ENCODE results near the gene SPRYD3.

Gene SPRYD3

DNA sequence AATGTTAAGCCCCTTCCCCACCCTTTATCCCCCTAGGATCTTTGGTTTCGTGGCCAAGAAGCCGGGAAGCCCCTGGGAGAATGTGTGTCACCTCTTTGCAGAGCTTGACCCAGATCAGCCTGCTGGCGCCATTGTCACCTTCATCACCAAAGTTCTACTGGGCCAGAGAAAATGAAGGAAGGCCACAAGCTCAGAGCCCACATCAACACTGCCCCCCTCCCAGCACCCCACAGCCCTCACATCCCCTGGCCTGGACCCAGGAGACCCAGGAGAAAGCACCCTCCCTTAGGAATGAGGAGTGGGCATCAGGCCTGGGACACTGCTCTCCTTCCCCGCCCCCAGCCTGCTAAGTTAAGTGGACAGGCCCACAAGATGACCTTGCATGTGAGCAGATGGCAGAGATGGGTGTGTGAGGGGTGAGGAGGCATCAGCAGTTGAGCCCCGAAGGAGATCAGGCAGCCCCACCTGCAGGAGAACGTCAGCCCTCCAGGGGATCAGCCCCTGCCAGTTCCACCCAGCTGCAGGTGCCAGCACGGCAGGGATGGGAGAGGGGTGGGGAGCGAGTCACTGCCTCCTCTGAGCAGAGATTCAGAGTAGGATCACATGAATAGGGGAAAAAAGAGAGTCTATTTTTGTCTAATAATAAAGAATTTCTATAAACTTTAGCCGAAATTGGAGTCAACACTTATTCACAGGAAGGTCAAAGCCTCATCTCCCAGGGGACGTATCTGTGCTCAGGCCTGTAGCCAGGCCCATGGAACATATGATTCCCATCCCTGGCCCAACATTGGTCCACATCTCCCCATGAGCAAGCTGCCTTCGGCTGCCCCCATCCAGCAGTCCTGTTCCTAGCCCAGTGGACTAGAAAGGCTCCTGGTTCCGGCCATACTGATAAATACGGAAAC is 15.2 kb downstream of the SPRYD3 start:
- DNase-seq (ENCODE audit: low read depth, low spot score): no peak

DNA sequence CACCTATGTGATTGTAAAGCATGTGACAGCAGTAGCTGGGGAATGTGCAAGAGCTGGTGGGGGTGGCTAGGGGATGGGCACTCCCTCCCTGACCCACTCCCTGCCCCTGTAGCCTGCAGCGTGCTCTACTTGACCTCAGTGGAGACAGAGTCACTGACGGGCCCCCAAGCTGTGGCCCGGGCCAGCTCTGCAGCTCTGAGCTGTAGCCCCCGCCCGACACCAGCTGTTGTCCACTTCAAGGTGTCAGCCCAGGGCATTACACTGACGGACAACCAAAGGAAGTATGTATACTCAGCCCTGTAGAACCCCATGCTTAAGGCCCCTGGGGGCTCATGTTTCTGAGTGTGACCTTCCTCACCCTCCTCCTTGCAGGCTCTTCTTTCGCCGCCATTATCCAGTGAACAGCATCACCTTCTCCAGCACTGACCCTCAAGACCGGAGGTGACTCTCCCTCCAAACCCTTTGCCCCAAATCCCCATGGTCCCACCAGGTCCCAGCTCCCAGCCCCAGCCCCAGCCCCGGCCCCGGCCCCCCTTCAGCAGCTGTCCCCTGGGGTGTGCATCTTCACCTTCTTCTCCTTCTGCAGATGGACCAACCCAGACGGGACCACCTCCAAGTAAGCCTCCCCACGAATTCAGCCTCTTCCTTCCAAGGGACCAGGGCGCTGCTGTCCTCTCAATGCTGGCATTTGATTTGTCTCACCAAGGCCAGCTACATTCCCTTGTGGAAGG is 16.0 kb downstream of the SPRYD3 start:
- DNase-seq (ENCODE audit: low read depth, low spot score): no peak

DNA sequence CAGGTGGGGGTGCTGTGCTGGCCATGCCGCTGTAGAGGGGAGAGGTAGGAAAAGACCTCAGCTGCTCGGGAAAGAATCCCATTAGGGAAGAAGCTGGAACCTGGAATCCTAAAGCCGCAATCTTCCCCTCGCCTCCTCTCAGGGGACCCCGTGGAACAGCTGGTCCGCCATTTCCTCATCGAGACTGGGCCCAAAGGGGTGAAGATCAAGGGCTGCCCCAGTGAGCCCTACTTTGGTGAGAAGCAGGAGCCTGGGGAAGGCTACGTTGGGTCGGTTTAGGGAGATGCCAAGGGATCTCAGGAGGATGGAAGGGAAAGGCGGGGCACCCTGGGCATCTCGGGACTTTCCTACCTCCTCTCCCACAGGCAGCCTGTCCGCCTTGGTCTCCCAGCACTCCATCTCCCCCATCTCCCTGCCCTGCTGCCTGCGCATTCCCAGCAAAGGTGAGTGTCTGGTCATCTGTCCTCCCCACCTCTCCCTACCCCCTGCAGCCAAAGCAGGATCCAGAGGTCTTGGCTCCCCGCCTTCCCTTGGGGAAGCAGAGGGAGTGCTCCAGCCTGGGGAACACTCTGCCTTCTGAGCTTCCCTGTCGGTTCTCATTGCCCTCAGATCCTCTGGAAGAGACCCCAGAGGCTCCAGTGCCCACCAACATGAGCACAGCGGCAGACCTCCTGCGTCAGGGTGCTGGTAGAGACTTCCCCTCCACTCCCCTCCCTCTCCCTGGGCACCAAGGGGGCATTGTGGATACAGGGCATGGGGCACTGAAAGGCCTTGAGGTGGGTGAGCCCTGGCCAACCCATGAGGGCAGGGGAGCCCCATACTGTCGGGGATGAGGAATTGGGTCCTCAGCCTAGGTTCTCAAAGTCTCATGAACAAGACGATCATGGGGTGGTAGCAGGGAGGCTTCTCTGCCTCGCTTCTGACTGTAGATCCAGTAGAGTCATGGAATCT is 16.9 kb downstream of the SPRYD3 start:
- no peak for DNase-seq (ENCODE audit: low read depth, low spot score)

DNA sequence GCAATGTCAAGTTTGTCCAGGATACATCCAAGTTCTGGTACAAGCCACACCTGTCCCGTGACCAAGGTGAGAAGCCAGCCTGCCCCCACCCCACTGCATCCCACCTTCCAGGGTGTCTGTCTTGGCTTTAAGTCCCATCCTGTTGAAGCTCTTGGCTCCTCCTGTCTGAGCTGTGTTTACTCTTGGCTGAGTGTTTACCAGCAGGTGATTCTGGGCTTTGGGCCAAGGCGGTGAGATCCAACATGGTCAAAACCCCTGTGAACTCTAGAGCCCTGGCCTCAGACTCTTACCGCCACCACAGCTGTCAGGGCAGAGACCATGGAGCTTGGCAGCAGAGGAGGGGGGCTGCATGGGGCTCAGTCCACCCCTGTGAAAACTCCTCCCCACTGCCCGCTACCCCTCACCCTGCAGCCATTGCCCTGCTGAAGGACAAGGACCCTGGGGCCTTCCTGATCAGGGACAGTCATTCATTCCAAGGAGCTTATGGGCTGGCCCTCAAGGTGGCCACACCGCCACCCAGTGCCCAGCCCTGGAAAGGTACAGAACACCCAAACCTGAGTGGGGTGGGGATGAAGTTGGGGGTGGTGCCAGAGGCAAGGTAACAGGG is 17.7 kb downstream of the SPRYD3 start:
- no peak for DNase-seq (ENCODE audit: low read depth, low spot score)

DNA sequence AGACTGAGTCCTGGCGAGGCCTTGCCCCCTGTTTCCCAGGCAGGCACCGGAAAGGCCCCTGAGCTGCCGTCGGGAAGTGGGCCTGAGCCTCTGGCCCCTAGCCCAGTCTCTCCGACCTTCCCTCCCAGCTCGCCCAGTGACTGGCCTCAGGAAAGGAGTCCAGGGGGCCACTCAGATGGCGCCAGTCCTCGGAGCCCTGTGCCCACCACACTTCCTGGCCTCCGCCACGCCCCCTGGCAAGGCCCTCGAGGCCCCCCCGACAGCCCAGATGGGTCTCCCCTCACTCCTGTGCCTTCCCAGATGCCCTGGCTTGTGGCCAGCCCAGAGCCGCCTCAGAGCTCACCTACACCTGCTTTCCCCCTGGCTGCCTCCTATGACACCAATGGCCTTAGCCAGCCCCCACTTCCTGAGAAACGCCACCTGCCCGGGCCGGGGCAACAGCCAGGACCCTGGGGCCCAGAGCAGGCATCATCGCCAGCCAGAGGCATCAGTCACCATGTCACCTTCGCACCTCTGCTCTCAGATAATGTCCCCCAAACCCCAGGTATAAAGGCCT is 18.4 kb downstream of the SPRYD3 start:
- DNase-seq (ENCODE audit: low read depth, low spot score): no peak

DNA sequence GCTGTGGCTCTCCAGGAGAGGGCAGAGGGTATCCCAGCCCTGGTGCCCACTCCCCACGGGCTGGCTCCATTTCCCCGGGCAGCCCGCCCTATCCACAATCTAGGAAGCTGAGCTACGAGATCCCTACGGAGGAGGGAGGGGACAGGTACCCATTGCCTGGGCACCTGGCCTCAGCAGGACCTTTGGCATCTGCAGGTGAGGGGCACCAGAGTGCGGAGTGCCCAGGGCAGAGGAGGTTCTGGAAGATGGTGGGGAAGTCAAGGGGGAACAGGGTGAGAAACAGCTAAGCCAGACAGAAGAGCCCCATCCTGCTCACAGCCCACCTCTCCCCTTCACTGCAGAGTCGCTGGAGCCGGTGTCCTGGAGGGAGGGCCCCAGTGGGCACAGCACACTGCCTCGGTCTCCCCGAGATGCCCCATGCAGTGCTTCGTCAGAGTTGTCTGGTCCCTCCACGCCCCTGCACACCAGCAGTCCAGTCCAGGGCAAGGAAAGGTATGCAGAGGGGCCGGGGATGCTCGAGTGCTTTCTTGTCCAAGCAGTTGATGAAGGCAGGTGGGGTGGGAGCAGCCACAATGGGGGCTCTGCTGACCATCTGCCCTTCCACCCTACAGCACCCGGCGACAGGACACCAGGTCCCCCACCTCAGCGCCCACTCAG is 19.0 kb downstream of the SPRYD3 start:
- DNase-seq (ENCODE audit: low read depth, low spot score): no peak

DNA sequence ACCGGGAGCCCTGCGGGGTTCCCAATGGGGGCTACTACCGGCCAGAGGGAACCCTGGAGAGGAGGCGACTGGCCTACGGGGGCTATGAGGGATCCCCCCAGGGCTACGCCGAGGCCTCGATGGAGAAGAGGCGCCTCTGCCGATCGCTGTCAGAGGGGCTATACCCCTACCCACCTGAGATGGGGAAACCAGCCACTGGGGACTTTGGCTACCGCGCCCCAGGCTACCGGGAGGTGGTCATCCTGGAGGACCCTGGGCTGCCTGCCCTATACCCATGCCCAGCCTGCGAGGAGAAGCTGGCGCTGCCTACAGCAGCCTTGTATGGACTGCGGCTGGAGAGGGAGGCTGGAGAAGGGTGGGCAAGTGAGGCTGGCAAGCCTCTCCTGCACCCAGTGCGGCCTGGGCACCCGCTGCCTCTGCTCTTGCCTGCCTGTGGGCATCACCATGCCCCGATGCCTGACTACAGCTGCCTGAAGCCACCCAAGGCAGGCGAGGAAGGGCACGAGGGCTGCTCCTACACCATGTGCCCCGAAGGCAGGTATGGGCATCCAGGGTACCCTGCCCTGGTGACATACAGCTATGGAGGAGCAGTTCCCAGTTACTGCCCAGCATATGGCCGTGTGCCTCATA is 19.6 kb downstream of the SPRYD3 start:
- no peak for DNase-seq (ENCODE audit: low read depth, low spot score)

DNA sequence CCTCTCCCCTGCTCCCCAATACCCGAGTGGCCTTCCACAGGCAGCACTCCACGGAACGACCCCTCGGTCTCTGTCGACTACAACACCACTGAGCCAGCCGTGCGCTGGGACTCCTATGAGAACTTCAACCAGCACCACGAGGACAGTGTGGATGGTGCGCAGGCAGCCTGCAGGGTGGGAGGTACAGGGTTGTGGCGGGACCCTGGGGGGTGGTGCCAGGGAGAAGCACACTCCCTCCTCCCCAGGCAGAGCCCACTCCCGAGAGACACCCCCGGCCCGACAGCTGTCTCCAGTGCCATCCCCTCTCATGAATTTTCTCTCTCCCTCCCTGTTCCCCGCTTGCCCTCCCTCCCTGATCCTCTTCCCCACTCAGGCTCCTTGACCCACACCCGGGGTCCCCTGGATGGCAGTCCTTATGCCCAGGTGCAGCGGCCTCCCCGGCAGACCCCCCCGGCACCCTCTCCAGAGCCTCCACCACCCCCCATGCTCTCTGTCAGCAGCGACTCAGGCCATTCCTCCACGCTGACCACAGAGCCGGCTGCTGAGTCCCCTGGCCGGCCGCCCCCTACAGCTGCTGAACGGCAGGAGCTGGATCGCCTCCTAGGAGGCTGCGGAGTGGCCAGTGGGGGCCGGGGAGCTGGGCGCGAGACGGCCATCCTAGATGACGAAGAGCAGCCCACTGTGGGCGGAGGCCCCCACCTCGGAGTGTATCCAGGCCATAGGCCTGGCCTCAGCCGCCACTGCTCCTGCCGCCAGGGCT is 20.3 kb downstream of the SPRYD3 start:
- no peak for DNase-seq (ENCODE audit: low read depth, low spot score)

DNA sequence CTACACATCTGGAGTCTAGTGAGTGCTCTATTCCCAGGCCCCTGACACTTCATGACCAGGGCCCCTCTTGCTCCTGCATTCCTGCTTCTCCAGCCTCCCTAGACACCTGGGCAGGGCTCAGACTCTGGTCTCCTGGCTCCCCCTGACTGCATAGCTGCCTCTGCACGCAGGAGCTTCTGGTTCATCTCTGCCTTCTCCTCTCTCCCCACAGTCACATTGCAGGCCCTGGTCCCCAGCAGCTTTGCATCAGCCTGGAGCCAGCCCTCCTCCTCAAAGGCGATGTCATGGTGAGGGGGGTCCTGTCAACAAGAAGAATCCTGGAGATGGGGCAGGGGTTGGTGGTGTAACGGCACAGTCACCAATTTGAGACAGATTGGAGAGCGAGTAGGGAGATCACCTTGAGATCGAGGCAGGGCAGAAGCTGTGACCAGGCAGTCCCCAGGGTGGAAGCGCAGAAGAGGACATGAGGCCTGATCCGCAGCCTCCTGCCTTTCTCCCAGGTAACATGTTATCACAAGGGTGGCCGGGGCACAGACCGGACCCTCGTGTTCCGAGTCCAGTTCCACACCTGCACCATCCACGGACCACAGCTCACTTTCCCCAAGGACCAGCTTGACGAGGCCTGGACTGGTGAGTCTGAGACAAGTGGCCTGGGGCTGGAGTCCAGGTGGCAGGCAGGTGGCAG is 21.2 kb downstream of the SPRYD3 start:
- no peak for DNase-seq (ENCODE audit: low read depth, low spot score)

DNA sequence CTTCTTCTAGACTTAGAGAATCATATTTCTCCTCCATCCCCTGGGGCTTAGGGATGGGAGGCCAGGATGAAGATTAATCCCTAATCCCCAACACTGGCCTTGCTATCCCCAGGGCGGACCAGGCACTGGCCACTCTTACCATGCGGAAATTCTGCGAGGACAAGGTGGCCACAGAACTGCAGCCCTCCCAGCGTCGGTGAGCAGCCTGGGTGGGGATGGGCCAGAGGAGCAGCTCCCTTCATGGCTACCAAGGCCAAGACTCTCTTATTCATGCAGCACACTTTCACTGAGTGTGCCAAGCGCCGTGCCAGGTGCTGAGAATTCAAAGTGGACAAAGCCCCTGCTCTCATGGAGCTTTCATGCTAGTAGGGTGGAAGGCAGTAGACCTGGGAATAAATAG is 22.3 kb downstream of the SPRYD3 start:
- no peak for DNase-seq (ENCODE audit: low read depth, low spot score)

DNA sequence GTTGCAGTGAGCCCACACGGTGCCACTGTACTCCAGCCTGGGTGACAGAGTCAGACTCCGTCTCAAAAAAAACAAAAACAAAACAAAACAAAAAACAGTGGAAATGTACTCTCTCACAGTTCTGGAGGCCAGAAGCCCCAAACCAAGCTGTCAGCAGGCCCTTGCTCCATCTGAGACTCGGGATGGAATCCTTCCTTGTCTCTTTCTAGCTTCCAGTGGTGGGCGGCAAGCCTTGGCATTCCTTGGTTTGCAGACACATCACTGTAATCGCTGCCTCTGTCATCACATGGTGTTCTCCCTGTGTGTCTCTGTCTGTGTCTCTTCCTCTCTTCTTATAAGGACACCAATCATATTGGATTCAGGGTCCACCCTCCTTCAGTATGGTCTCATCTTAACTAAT is 22.9 kb downstream of the SPRYD3 start:
- DNase-seq (ENCODE audit: low read depth, low spot score): no peak

DNA sequence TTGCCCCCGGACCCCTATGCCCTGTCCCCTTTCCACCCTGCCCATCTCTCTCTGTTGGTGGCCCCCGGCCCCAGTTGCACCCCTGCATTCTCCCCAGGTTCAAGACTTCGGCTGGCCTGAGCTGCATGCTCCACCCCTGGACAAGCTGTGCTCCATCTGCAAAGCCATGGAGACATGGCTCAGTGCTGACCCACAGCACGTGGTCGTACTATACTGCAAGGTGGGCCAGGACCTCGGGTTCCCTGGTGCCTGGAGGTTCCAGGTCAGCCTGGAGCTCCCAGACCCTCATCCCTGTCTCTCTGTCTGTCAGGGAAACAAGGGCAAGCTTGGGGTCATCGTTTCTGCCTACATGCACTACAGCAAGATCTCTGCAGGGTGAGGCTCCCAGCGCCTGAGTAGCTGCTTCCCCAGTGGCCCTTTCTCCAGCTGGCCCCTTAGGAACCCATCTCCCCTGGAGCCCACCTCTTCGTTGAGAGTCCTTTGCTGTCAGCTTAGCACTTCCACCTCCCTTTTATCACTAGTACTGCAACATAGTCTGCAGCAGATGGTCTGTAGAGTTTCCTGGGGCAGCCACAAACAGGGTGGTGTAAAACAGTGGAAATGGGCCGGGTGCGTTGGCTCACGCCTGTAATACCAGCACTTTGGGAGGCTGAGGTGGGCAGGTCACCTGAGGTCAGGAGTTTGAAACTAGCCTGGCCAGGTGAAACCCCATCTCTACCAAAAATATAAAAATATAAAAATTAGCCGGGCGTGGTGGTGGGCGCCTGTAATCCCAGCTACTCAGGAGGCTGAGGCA is 23.5 kb downstream of the SPRYD3 start:
- no peak for DNase-seq (ENCODE audit: low read depth, low spot score)

DNA sequence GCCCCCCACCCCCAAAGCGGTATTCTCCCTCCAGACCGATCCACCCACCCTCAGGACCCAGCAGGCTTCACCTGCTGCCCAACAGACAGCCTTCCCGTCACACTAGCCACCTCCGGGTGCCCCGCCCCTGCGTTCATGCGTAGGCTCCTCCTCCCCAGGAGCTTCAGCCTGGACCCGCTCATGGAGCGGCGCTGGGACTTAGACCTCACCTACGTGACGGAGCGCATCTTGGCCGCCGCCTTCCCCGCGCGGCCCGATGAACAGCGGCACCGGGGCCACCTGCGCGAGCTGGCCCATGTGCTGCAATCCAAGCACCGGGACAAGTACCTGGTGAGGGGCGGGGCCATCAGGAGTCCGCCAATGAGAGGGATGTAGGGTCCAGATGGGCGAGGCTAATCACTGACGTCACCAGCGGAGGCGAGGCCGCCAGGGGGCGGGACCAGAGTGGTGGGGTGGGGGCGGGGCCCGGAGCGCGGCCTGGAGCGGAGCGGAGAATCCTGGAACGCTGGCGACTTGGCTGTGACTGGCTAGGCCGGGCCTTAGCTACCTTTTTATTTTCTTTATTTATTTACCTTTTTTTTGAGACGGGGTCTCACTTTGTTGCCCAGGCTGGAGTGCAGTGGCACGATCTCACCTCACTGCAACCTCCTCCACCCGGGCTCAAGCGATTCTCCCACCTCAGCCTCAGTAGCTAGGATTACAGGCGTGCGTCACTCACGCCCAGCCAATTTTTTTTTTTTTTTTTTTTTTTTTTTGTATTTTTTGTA is 24.9 kb downstream of the SPRYD3 start:
- no peak for DNase-seq (ENCODE audit: low read depth, low spot score)

DNA sequence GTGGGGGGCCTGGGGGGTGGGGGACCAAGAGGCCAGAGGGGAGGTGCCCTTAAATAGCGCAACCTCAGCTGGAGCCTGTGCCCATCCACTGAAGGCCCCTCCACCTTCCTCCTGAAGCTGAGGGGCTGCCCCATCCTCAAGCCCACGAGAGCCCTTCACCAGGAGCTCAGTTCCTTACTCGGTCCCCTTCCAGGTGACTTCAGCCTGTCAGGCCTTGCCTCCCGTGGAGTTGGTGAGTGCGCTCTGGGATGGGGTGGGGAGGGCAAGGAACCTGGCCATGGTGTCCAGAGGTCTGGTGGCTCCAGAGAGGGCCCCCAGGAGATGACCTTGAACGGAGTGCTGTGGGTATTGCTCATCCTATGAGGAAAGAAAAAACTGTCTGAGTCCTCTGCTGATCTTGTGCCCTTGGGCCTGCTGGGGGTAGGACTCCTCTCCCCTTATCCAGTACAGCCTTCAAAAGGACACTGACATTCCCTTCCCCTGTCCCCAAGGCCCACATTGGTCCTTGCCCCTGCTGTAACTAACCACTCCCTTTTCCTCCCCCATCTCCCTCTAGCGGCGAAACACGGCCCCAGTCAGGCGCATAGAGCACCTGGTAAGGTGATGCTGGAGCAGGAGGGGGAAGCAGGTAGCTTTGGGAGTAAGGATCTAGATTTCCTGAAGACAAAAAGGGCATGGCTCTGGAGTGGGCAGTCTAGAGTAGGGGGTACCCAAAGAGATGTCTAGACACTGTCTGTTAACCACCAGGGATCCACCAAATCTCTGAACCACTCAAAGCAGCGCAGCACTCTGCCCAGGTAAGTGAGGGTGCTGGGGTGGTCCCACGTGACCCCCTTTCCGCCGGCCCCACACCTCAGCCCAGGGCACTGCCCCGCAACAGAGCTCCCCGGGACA is 25.7 kb downstream of the SPRYD3 start:
- no peak for DNase-seq (ENCODE audit: low read depth, low spot score)

DNA sequence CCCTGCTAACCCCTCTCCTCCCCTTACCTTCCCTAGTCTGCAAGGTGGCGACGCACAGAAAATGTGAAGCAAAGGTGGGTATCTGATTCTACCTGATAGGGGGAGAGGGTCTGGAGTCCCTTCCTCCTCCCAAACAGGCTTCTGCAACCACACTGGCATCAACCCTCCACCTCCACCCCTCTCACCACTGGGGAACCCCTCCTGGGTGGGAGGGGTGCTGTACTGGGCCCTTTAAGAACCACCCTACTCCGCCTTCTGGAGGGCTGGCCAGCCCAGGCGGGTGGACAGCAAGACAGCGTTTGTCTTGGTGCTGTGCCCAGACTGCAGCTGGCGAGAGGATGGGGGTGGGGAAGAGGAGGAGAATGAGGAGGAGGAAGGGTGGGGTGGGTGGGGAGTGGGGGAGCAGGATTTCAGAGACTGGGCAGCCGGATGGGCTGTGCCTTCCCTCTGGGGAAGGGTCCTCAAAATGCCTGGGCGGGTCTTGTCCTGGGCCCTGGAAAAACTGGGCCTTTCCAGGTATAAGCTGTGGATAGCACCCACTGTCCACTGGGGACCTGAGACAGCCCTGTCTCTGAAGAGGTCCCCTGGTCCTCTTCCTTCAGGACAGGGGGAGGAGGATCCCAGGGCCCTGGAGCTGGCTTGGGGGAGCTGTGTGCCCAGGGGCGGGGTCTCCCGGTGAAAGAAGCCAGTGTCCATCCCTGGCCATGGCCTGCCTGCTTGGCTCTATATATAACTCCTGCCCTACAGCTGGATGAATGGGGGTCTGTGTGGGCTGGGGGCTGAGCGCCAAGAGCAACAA is 26.6 kb downstream of the SPRYD3 start:
- DNase-seq (ENCODE audit: low read depth, low spot score): peak; percentile 80

Measured in smooth muscle cell of the brain vasculature (primary cell).